ENCODE measurements around the gene GOLGB1. TPM values are rescaled to one million over a fixed set of nuclear protein-coding genes. Genes with fewer than 3 reads are reported as not detected.

The GOLGB1 gene
- total RNA-seq, 1 donor from 2014 or later, result 87.9 TPM

GRCh38 chr3:121662742-121663141, 86.8 kb downstream of the GOLGB1 start:
- H3K4me3 ChIP-seq, result no peak overlapping the region
- no peaks in the 10 kb centered on the region for H3K9me3 ChIP-seq
- H3K36me3 ChIP-seq, result peaks cover 40 to 52% of the 10 kb centered on the region in 2 donors
- no peak for TF ChIP-seq CTCF (IDR thresholded peaks at IDR 0.05)
- no peak overlapping the region for H3K27ac ChIP-seq
- no peaks in the 10 kb centered on the region for H3K27me3 ChIP-seq
- no peaks in the 10 kb centered on the region for H3K4me1 ChIP-seq
- intact Hi-C loops (cut with DNase I), result no loop called here
- no peak for DNase-seq (ENCODE audit: low spot score in 2 of 2)

- intact Hi-C loops (cut with DNase I), result no loop called here
- Histone ChIP-seq H3K4me1 (no peaks in the 10 kb centered on the region), H3K36me3 (peaks cover 26 to 38% of the 10 kb centered on the region in 2 donors), H3K27ac (peak overlapping the region; percentile 49 to 67), H3K27me3 (no peaks in the 10 kb centered on the region), H3K4me3 (no peak overlapping the region), H3K9me3 (no peaks in the 10 kb centered on the region)
- TF ChIP-seq CTCF (IDR thresholded peaks at IDR 0.05), result no peak
- DNase-seq (ENCODE audit: low spot score in 2 of 2), result no peak
Measured at GRCh38 chr3:121661376-121661775, 88.2 kb downstream of the GOLGB1 start.

GRCh38 chr3:121660356-121661171, 89.0 kb downstream of the GOLGB1 start, which contains the start of gene HCLS1:
HCLS1 (minus strand) TSS chr3:121660903; CDS start chr3:121658347, 2,556 bp downstream.
- no peak for TF ChIP-seq CTCF (IDR thresholded peaks at IDR 0.05)
- DNase-seq (ENCODE audit: low spot score in 2 of 2), result peak; percentile 22 to 74

GRCh38 chr3:121659586-121659985, 90.0 kb downstream of the GOLGB1 start:
- intact Hi-C loops (cut with DNase I), result no loop called here
- H3K27ac ChIP-seq, result peak overlapping the region in 1 of 2 donors; percentile 8
- no peak overlapping the region for H3K4me3 ChIP-seq
- DNase-seq (ENCODE audit: low spot score in 2 of 2), result no peak
- no peak for TF ChIP-seq CTCF (IDR thresholded peaks at IDR 0.05)
- peaks cover 10 to 20% of the 10 kb centered on the region in 2 donors for H3K36me3 ChIP-seq
- no peaks in the 10 kb centered on the region for H3K9me3 ChIP-seq
- no peaks in the 10 kb centered on the region for H3K27me3 ChIP-seq
- H3K4me1 ChIP-seq, result no peaks in the 10 kb centered on the region

More at GRCh38 chr3:121660356-121661171, 89.0 kb downstream of the GOLGB1 start, which contains the start of gene HCLS1:
- H3K27me3 ChIP-seq, result no peaks in the 10 kb centered on the region
- H3K4me1 ChIP-seq, result no peaks in the 10 kb centered on the region
- peak within 1 kb of the TSS; percentile 49 to 67 for H3K27ac ChIP-seq
- no peaks in the 10 kb centered on the region for H3K9me3 ChIP-seq
- peak within 1 kb of the TSS; percentile 6 to 19 for H3K4me3 ChIP-seq
- H3K36me3 ChIP-seq, result peaks cover 18 to 30% of the 10 kb centered on the region in 2 donors
- intact Hi-C loops (cut with DNase I), result no loop called here

GRCh38 chr3:121658716-121659435, 90.7 kb downstream of the GOLGB1 start:
- H3K4me1 ChIP-seq, result no peaks in the 10 kb centered on the region
- no peak overlapping the region for H3K4me3 ChIP-seq
- TF ChIP-seq CTCF (IDR thresholded peaks at IDR 0.05), result no peak
- no peak overlapping the region for H3K27ac ChIP-seq
- no peak for DNase-seq (ENCODE audit: low spot score in 2 of 2)
- H3K36me3 ChIP-seq, result peaks cover 5 to 13% of the 10 kb centered on the region in 2 donors
- no peaks in the 10 kb centered on the region for H3K27me3 ChIP-seq
- intact Hi-C loops (cut with DNase I), result no loop called here
- H3K9me3 ChIP-seq, result no peaks in the 10 kb centered on the region
